IMR-90 (cell line): ENCODE measurements around the gene UBQLN1. TPM values are rescaled to one million over a fixed set of nuclear protein-coding genes. Genes with fewer than 3 reads are reported as not detected.

ENCODE experiments used
- ATAC-seq: fragments of 200-7000 bp; cut with Tn5 transposase; 2 replicates; pipeline ENCODE4 v1.9.1; 2020; ENCODE audit warnings: low read depth, mild to moderate bottlenecking, moderate library complexity
- BruUV-seq: library from RNA; stranded (reverse); fragments of 400-500 nt; replicated peaks from 2 replicates; lab custom pipeline; 2021; lab: Mats Ljungman, UMichigan
- CTCF ChIA-PET: fragments of 300-600 bp; formaldehyde crosslinking; extraction: SDS; loops from one replicate; lab custom pipeline; 2021; ENCODE audit warnings: antibody characterized with exemption; lab: Yijun Ruan, JAX
- POLR2A ChIA-PET: fragments of 300-600 bp; sonication (Branson Sonifier 250); formaldehyde crosslinking; loops from one replicate; lab custom pipeline; 2022; ENCODE audit warnings: antibody characterized with exemption; ENCODE audit not compliant: unreplicated experiment; lab: Charles Lee
- DNase-seq: peaks from one replicate; pipeline ENCODE4 v3.0.0; 2013
- H2AFZ ChIP-seq: replicated peaks from 2 replicates; pipeline ENCODE3; 2013; ENCODE audit warnings: low read length, mild to moderate bottlenecking; ENCODE audit not compliant: poor library complexity
- H2AK5ac ChIP-seq: 2 replicates; pipeline ENCODE4 v1.6.1; 2013; ENCODE audit warnings: low read depth, low read length, inconsistent platforms
- H2AK9ac ChIP-seq: replicated peaks from 2 replicates; pipeline ENCODE3; 2013; ENCODE audit warnings: mild to moderate bottlenecking, low read depth, low read length, moderate library complexity; ENCODE audit not compliant: poor library complexity
- H2BK120ac ChIP-seq: 2 replicates; pipeline ENCODE4 v1.6.1; 2013; ENCODE audit warnings: low read depth, low read length, inconsistent platforms
- H2BK15ac ChIP-seq: 3 replicates; pipeline ENCODE4 v1.6.1; 2013; ENCODE audit warnings: low read depth, low read length, inconsistent platforms
- H2BK20ac ChIP-seq: 2 replicates; pipeline ENCODE4 v1.6.1; 2013; ENCODE audit warnings: low read depth, mild to moderate bottlenecking, inconsistent platforms, low read length, moderate library complexity
- H2BK5ac ChIP-seq: 2 replicates; pipeline ENCODE4 v1.6.1; 2013; ENCODE audit warnings: mild to moderate bottlenecking, low read depth, low read length, inconsistent platforms; ENCODE audit not compliant: poor library complexity, severe bottlenecking
- H3K14ac ChIP-seq: replicated peaks from 2 replicates; pipeline ENCODE4 v1.6.1; 2013; ENCODE audit warnings: low read depth, low read length, inconsistent platforms
- H3K18ac ChIP-seq: 2 replicates; pipeline ENCODE4 v1.6.1; 2013; ENCODE audit warnings: low read depth, low read length, control low read depth
- H3K23ac ChIP-seq: 2 replicates; pipeline ENCODE4 v1.6.1; 2013; ENCODE audit warnings: low read depth, low read length, inconsistent platforms
- H3K27ac ChIP-seq: 2 replicates; pipeline ENCODE4 v1.5.1; 2013; ENCODE audit warnings: mild to moderate bottlenecking, control low read depth, low read length; ENCODE audit not compliant: insufficient read depth
- H3K27me3 ChIP-seq: 2 replicates; pipeline ENCODE4 v1.6.1; 2013; ENCODE audit warnings: low read length; ENCODE audit not compliant: control insufficient read depth, insufficient read depth
- H3K36me3 ChIP-seq: 2 replicates; pipeline ENCODE4 v1.6.1; 2013; ENCODE audit warnings: low read length, mixed read lengths; ENCODE audit not compliant: control insufficient read depth, insufficient read depth
- H3K4ac ChIP-seq: 2 replicates; pipeline ENCODE4 v1.6.1; 2013; ENCODE audit warnings: low read depth, low read length, inconsistent platforms
- H3K4me1 ChIP-seq: 2 replicates; pipeline ENCODE4 v1.6.1; 2013; ENCODE audit warnings: low read length, mixed read lengths; ENCODE audit not compliant: control insufficient read depth, insufficient read depth
- H3K4me2 ChIP-seq: 2 replicates; pipeline ENCODE4 v1.6.1; 2013; ENCODE audit warnings: low read depth, mild to moderate bottlenecking, control low read depth, low read length, moderate library complexity
- H3K4me3 ChIP-seq: 2 replicates; pipeline ENCODE4 v1.5.1; 2013; ENCODE audit warnings: low read depth, mild to moderate bottlenecking, control low read depth, low read length, moderate library complexity; ENCODE audit not compliant: insufficient read depth
- H3K56ac ChIP-seq: 2 replicates; pipeline ENCODE4 v1.6.1; 2013; ENCODE audit warnings: low read length, inconsistent platforms; ENCODE audit not compliant: insufficient read depth; ENCODE audit errors: extremely low read depth
- H3K79me1 ChIP-seq, 2 experiments: 2 replicates each; pipeline ENCODE4 v1.6.1; 2013; ENCODE audit warnings: low read length in 2 of 2, inconsistent platforms in 1 of 2, low read depth in 1 of 2
- H3K9ac ChIP-seq: 2 replicates; pipeline ENCODE4 v1.6.1; 2013; ENCODE audit warnings: low read depth, low read length, control low read depth
- H3K9me1 ChIP-seq: 2 replicates; pipeline ENCODE4 v1.6.1; 2013; ENCODE audit warnings: low read length, inconsistent platforms; ENCODE audit not compliant: insufficient read depth
- H3K9me3 ChIP-seq: 2 replicates; pipeline ENCODE4 v1.6.1; 2013; ENCODE audit warnings: low read length; ENCODE audit not compliant: control insufficient read depth, insufficient read depth
- H4K20me1 ChIP-seq: 2 replicates; pipeline ENCODE4 v1.6.1; 2013; ENCODE audit warnings: low read length, inconsistent platforms; ENCODE audit not compliant: insufficient read depth
- H4K5ac ChIP-seq: 2 replicates; pipeline ENCODE4 v1.6.1; 2013; ENCODE audit warnings: mild to moderate bottlenecking, low read depth, low read length, control low read depth
- H4K8ac ChIP-seq, 2 experiments: 2 replicates each; pipeline ENCODE4 v1.6.1; 2013; ENCODE audit warnings: low read depth in 2 of 2, low read length in 2 of 2, control low read depth in 1 of 2, inconsistent platforms in 1 of 2
- H4K91ac ChIP-seq: 2 replicates; pipeline ENCODE4 v1.6.1; 2013; ENCODE audit warnings: low read depth, low read length, inconsistent platforms; ENCODE audit not compliant: insufficient read depth
- BHLHE40 ChIP-seq: fragments of 150-350 bp; IDR thresholded peaks from 2 replicates; pipeline ENCODE4 v1.6.1; 2016; ENCODE audit warnings: mild to moderate bottlenecking, low read depth, low read length
- CEBPB ChIP-seq: IDR thresholded peaks from 2 replicates; pipeline ENCODE4 v1.6.1; 2012; ENCODE audit warnings: low read depth, low read length, improper control_type of control experiment
- CHD1 ChIP-seq: IDR thresholded peaks from 2 replicates; pipeline ENCODE4 v1.6.1; 2012; ENCODE audit warnings: low read depth, low read length, improper control_type of control experiment
- CTCF ChIP-seq: conservative IDR thresholded peaks from 2 replicates; pipeline ENCODE4 v1.5.1; 2012; ENCODE audit warnings: mild to moderate bottlenecking, low read depth, low read length, improper control_type of control experiment
- ELK1 ChIP-seq: fragments of 150-350 bp; IDR thresholded peaks from 2 replicates; pipeline ENCODE4 v1.6.1; 2016; ENCODE audit warnings: low read depth, mild to moderate bottlenecking, low read length, moderate library complexity, borderline replicate concordance
- FOS ChIP-seq: fragments of 150-350 bp; IDR thresholded peaks from 2 replicates; pipeline ENCODE4 v1.6.1; 2016; ENCODE audit warnings: low read depth, low read length
- MAFK ChIP-seq: IDR thresholded peaks from 2 replicates; pipeline ENCODE4 v1.6.1; 2012; ENCODE audit warnings: low read depth, low read length, improper control_type of control experiment
- MAZ ChIP-seq: IDR thresholded peaks from 2 replicates; pipeline ENCODE4 v1.6.1; 2012; ENCODE audit warnings: low read depth, mild to moderate bottlenecking, low read length, improper control_type of control experiment, moderate library complexity, borderline replicate concordance
- MXI1 ChIP-seq: IDR thresholded peaks from 2 replicates; pipeline ENCODE4 v1.6.1; 2012; ENCODE audit warnings: low read depth, mild to moderate bottlenecking, low read length, moderate library complexity, borderline replicate concordance
- NFE2L2 ChIP-seq: fragments of 150-350 bp; IDR thresholded peaks from 2 replicates; pipeline ENCODE4 v1.6.1; 2016; ENCODE audit warnings: low read depth, mild to moderate bottlenecking, low read length
- POLR2A ChIP-seq: IDR thresholded peaks from 2 replicates; pipeline ENCODE4 v1.6.1; 2012; ENCODE audit warnings: mild to moderate bottlenecking, low read depth, low read length
- RAD21 ChIP-seq: IDR thresholded peaks from 2 replicates; pipeline ENCODE4 v1.6.1; 2012; ENCODE audit warnings: low read length, improper control_type of control experiment
- RCOR1 ChIP-seq: IDR thresholded peaks from 2 replicates; pipeline ENCODE4 v1.6.1; 2012; ENCODE audit warnings: mild to moderate bottlenecking, low read length, improper control_type of control experiment; ENCODE audit not compliant: insufficient replicate concordance
- RFX5 ChIP-seq: IDR thresholded peaks from 2 replicates; pipeline ENCODE4 v1.8.0; 2012; ENCODE audit warnings: low read depth, mild to moderate bottlenecking, low read length, moderate library complexity
- SMC3 ChIP-seq: fragments of 150-350 bp; IDR thresholded peaks from 2 replicates; pipeline ENCODE4 v1.6.1; 2016; ENCODE audit warnings: low read depth, mild to moderate bottlenecking, antibody characterized with exemption, low read length, moderate library complexity
- USF2 ChIP-seq: fragments of 150-350 bp; IDR thresholded peaks from 2 replicates; pipeline ENCODE4 v1.6.1; 2017; ENCODE audit warnings: mild to moderate bottlenecking, antibody characterized with exemption, low read length, low read depth
- WGBS, 2 experiments: methylation state at CpG; one replicate each; pipeline versions ENCODE4 v1.1.5 to v1.1.7; 2013; ENCODE audit warnings: missing lambda C conversion rate in 2 of 2; ENCODE audit not compliant: insufficient read length in 1 of 2; ENCODE audit errors: extremely low coverage in 2 of 2; 5-methylcytosine and 5-hydroxymethylcytosine counted together
- dilution Hi-C: fragments of 300-500 bp; cut with HindIII; formaldehyde crosslinking; loops from one replicate; pipeline ENCODE4 v1.14.3; 2018; ENCODE audit warnings: low sequenced_read_pairs; ENCODE audit not compliant: unreplicated experiment
- in situ Hi-C: fragments of 300-500 bp; cut with MboI; formaldehyde crosslinking; loops from 3 replicates; pipeline ENCODE4 v1.14.3; 2019; ENCODE audit warnings: low sequenced_read_pairs, inconsistent platforms, mixed read lengths
- intact Hi-C: fragments of 100-400 bp; cut with micrococcal nuclease; formaldehyde crosslinking; loops from 2 replicates; pipeline ENCODE4 v1.10.0; 2022
- polyA plus RNA-seq, 3 experiments: library from polyadenylated mRNA; depleted of rRNA; stranded (reverse); fragments of >200 nt; gene quantifications; 2 replicates each; pipeline ENCODE4 v1.2.3, GENCODE V29; 2012; ENCODE audit warnings: low replicate concordance in 1 of 3
- total RNA-seq: library from RNA; depleted of rRNA; stranded (reverse); fragments of >200 nt; gene quantifications from 2 replicates; pipeline ENCODE4 v1.2.3, GENCODE V29; 2012

The UBQLN1 gene
- total and polyA plus RNA-seq, 2 of the 4 experiments (the other 2 are of a cell fraction): 74.3 to 164 TPM

GRCh38 chr9:83651558-83651957 lies 56.2 kb downstream of the UBQLN1 start:
- in situ Hi-C loops: no loop called here
- POLR2A ChIA-PET: no interaction called here

More at GRCh38 chr9:83651558-83651957, 56.2 kb downstream of the UBQLN1 start:
- H3K18ac ChIP-seq: no peak overlapping the region
- no peak overlapping the region for H3K4me2 ChIP-seq
- no peaks in the 10 kb centered on the region for H3K4me1 ChIP-seq
- intact Hi-C loops (no loop called here), dilution Hi-C loops (no loop called here)
- no peak overlapping the region for H3K56ac ChIP-seq
- TF ChIP-seq MAZ (no peak), RAD21 (no peak), BHLHE40 (no peak), FOS (no peak), ELK1 (no peak), RCOR1 (no peak), CHD1 (no peak), RFX5 (no peak), POLR2A (no peak), CEBPB (no peak), USF2 (no peak), CTCF (no peak), NFE2L2 (no peak), SMC3 (no peak), MXI1 (no peak), MAFK (no peak)
- H2BK5ac ChIP-seq: no peak overlapping the region
- no peak overlapping the region for H4K8ac ChIP-seq
- BruUV-seq: no TSS peak
- no peak overlapping the region for H2BK15ac ChIP-seq
- no peak overlapping the region for H2BK120ac ChIP-seq
- H3K27me3 ChIP-seq: no peaks in the 10 kb centered on the region
- DNase-seq (no peak), ATAC-seq (no peak)
- H3K9ac ChIP-seq: no peak overlapping the region
- no peaks in the 10 kb centered on the region for H3K9me1 ChIP-seq
- no CpG with 5 or more reads among the region's 2 CpGs for WGBS, 2 experiments
- no peak overlapping the region for H3K4me3 ChIP-seq
- H2AFZ ChIP-seq: no peak overlapping the region
- no peak overlapping the region for H4K91ac ChIP-seq
- peaks cover 31% of the 10 kb centered on the region for H3K36me3 ChIP-seq
- no peak overlapping the region for H2BK20ac ChIP-seq
- no peak overlapping the region for H3K4ac ChIP-seq
- H4K5ac ChIP-seq: no peak overlapping the region
- H3K9me3 ChIP-seq: no peaks in the 10 kb centered on the region
- H3K14ac ChIP-seq: no peak overlapping the region
- no peak overlapping the region for H3K27ac ChIP-seq
- H2AK5ac ChIP-seq: no peak overlapping the region
- H3K23ac ChIP-seq: no peak overlapping the region
- H2AK9ac ChIP-seq: no peak overlapping the region
- H4K20me1 ChIP-seq: 0 out of 2 replicates have a peak, but pooled peaks cover 4% of the 10 kb centered on the region
- H3K79me1 ChIP-seq: peaks cover 9 to 12% of the 10 kb centered on the region in 2 experiments; a peak in 2 of 4 replicates
- CTCF ChIA-PET: no interaction called here
